MCF 10A (cell line): Measurements from ENCODE around the gene CFD. TPM values are rescaled to one million over a fixed set of nuclear protein-coding genes. Genes with fewer than 3 reads are reported as not detected.
"Not testable (repeated sequence)": the region's sequence is repeated elsewhere in the genome, so short reads cannot be mapped to it uniquely, and the experiment has no call there.

ENCODE experiments used
- BruUV-seq: library from RNA; stranded (reverse); fragments of 400-500 nt; replicated peaks from 2 replicates; lab custom pipeline; 2021; lab: Mats Ljungman, UMichigan
- CTCF ChIA-PET: fragments of 300-600 bp; sonication (Branson Sonifier 250); formaldehyde crosslinking; extraction: SDS; loops from one replicate; lab custom pipeline; 2021; ENCODE audit warnings: antibody characterized with exemption, inconsistent platforms; lab: Yijun Ruan, JAX
- POLR2A ChIA-PET: fragments of 300-600, 350-650 bp; sonication (Branson Sonifier 250); formaldehyde crosslinking; extraction: SDS; loops from one replicate; lab custom pipeline; 2020; ENCODE audit warnings: antibody characterized with exemption, inconsistent platforms; lab: Yijun Ruan, JAX
- DNase-seq: peaks from one replicate; pipeline ENCODE4 v3.0.0-alpha.2; 2018; ENCODE audit not compliant: unreplicated experiment
- H3K27ac Mint-ChIP-seq: one replicate; pipeline ENCODE4 v1.8.0; 2022; ENCODE audit warnings: mild to moderate bottlenecking, low read depth, mixed read lengths; ENCODE audit not compliant: unreplicated experiment
- H3K27me3 Mint-ChIP-seq: one replicate; pipeline ENCODE4 v1.8.0; 2022; ENCODE audit warnings: mixed read lengths; ENCODE audit not compliant: insufficient read depth, unreplicated experiment
- H3K36me3 Mint-ChIP-seq: one replicate; pipeline ENCODE4 v1.8.0; 2022; ENCODE audit warnings: mild to moderate bottlenecking, moderate library complexity, mixed read lengths; ENCODE audit not compliant: insufficient read depth, unreplicated experiment
- H3K4me1 Mint-ChIP-seq: one replicate; pipeline ENCODE4 v1.8.0; 2022; ENCODE audit warnings: mixed read lengths; ENCODE audit not compliant: insufficient read depth, unreplicated experiment
- H3K4me3 Mint-ChIP-seq: one replicate; pipeline ENCODE4 v1.8.0; 2022; ENCODE audit warnings: mild to moderate bottlenecking, moderate library complexity, mixed read lengths; ENCODE audit not compliant: unreplicated experiment
- H3K9me3 Mint-ChIP-seq: one replicate; pipeline ENCODE4 v1.8.0; 2022; ENCODE audit warnings: mixed read lengths; ENCODE audit not compliant: unreplicated experiment
- CTCF ChIP-seq: fragments of 200-600 bp; IDR thresholded peaks from one replicate; pipeline ENCODE4 v1.8.0; 2022; ENCODE audit warnings: antibody characterized with exemption, mild to moderate bottlenecking; ENCODE audit not compliant: unreplicated experiment
- intact Hi-C: fragments of 100-400 bp; cut with micrococcal nuclease; formaldehyde crosslinking; loops from 2 replicates; pipeline ENCODE4 v1.14.1; 2022
- total RNA-seq: library from RNA; stranded (reverse); gene quantifications from 2 replicates; pipeline ENCODE4 v1.2.3, GENCODE V29; 2022

The CFD gene
- total RNA-seq, 1 experiment from 2014 or later = 1.1 TPM

- DNase-seq = no peak
- H3K9me3 Mint-ChIP-seq = no peaks in the 10 kb centered on the region
- intact Hi-C loops = no loop called here
- H3K4me1 Mint-ChIP-seq = peaks cover 10% of the 10 kb centered on the region
- CTCF ChIA-PET = no interaction called here
- BruUV-seq = TSS peak; percentile 29
- H3K27me3 Mint-ChIP-seq = no peaks in the 10 kb centered on the region
- no peak overlapping the region for H3K27ac Mint-ChIP-seq
- peaks cover 45% of the 10 kb centered on the region for H3K36me3 Mint-ChIP-seq
- no peak overlapping the region for H3K4me3 Mint-ChIP-seq
- POLR2A ChIA-PET = no interaction called here
- TF ChIP-seq CTCF = no peak
Measured at GRCh38 chr19:888581-889385, 29.3 kb downstream of the CFD start.

- intact Hi-C loops = no loop called here
- ChIA-PET POLR2A (no interaction called here), CTCF (no interaction called here)
- H3K9me3 Mint-ChIP-seq = no peaks in the 10 kb centered on the region
- no peak overlapping the region for H3K4me3 Mint-ChIP-seq
- BruUV-seq = no TSS peak
- H3K4me1 Mint-ChIP-seq = peaks cover 7% of the 10 kb centered on the region
- peaks cover 35% of the 10 kb centered on the region for H3K36me3 Mint-ChIP-seq
- no peaks in the 10 kb centered on the region for H3K27me3 Mint-ChIP-seq
- no peak overlapping the region for H3K27ac Mint-ChIP-seq
- no peak for TF ChIP-seq CTCF
- DNase-seq = no peak
Measured at GRCh38 chr19:889662-890295, 30.3 kb downstream of the CFD start.

- no TSS peak for BruUV-seq
- Mint-ChIP-seq H3K4me1 (peaks cover 7% of the 10 kb centered on the region), H3K36me3 (peaks cover 27% of the 10 kb centered on the region), H3K27ac (no peak overlapping the region), H3K9me3 (no peaks in the 10 kb centered on the region), H3K27me3 (no peaks in the 10 kb centered on the region), H3K4me3 (peak overlapping the region; percentile 82)
- DNase-seq = no peak
- ChIA-PET POLR2A (interaction anchor here (0.6 to 0.8 kb wide), 2 partner anchors 17 to 291 kb away, joined by 3 read pairs; no protein-coding TSS in a partner anchor), CTCF (no interaction called here)
- intact Hi-C loops = no loop called here
- TF ChIP-seq CTCF = no peak
Measured at GRCh38 chr19:890831-891230, 31.4 kb downstream of the CFD start.

GRCh38 chr19:891421-892200 lies 32.1 kb downstream of the CFD start:
- POLR2A ChIA-PET = interaction anchor here (0.8 kb wide), 1 partner anchor 18 kb away, joined by 3 read pairs; no protein-coding TSS in a partner anchor
- CTCF ChIA-PET, H3K9me3 Mint-ChIP-seq, H3K4me1 Mint-ChIP-seq, H3K27ac Mint-ChIP-seq, DNase-seq, H3K27me3 Mint-ChIP-seq, intact Hi-C loops, BruUV-seq: not testable (repeated sequence)
- Mint-ChIP-seq H3K4me3 (peak overlapping the region; percentile 82), H3K36me3 (peaks cover 22% of the 10 kb centered on the region)
